Coronary artery (tissue), 2 donors: ENCODE measurements around the gene MED20.

Source experiments
- DNase-seq: peaks from one replicate; pipeline ENCODE4 v3.0.0-alpha.2; 2017; ENCODE audit warnings: low spot score
- H3K27ac ChIP-seq, 2 donors: fragments of 200-600 bp; sonication (generic); one replicate each; pipeline ENCODE4 v1.5.1; 2016 to 2019
- H3K4me3 ChIP-seq: fragments of 200-600 bp; sonication (generic); 2 replicates; pipeline ENCODE4 v1.5.1; 2016; ENCODE audit warnings: mild to moderate bottlenecking, moderate library complexity
- TF ChIP-seq, protein P1 (sequence below): fragments of 200-600 bp; sonication (generic); IDR thresholded peaks from one replicate; pipeline ENCODE4 v1.5.1; 2019; ENCODE audit warnings: antibody characterized with exemption

Gene MED20

DNA sequence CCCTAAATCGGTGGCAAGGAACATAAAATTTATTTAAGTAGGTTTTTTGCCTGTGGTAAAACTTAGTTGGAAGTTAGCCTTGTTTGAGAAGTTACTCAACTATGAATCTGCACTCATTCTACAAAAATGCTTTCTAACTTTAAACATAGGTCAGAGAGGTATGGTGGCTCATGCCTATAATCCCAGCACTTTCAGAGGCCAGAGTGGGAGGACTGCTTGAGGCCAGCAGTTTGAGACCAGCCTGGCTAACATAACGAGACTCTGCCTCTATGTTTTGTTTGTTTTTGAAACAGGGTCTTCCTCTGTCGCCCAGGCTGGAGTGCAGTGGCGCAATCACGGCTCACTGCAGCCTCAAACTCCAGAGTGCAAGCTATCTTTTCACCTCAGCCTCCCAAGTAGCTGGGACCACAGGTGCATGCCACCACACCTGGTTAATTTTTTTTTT is 42.0 kb downstream of the MED20 start:
- no peak for DNase-seq
- H3K4me3 ChIP-seq, result no peak overlapping the region
- TF ChIP-seq, protein P1, sequence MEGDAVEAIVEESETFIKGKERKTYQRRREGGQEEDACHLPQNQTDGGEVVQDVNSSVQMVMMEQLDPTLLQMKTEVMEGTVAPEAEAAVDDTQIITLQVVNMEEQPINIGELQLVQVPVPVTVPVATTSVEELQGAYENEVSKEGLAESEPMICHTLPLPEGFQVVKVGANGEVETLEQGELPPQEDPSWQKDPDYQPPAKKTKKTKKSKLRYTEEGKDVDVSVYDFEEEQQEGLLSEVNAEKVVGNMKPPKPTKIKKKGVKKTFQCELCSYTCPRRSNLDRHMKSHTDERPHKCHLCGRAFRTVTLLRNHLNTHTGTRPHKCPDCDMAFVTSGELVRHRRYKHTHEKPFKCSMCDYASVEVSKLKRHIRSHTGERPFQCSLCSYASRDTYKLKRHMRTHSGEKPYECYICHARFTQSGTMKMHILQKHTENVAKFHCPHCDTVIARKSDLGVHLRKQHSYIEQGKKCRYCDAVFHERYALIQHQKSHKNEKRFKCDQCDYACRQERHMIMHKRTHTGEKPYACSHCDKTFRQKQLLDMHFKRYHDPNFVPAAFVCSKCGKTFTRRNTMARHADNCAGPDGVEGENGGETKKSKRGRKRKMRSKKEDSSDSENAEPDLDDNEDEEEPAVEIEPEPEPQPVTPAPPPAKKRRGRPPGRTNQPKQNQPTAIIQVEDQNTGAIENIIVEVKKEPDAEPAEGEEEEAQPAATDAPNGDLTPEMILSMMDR, result no peak
- H3K27ac ChIP-seq, result no peak overlapping the region

DNA sequence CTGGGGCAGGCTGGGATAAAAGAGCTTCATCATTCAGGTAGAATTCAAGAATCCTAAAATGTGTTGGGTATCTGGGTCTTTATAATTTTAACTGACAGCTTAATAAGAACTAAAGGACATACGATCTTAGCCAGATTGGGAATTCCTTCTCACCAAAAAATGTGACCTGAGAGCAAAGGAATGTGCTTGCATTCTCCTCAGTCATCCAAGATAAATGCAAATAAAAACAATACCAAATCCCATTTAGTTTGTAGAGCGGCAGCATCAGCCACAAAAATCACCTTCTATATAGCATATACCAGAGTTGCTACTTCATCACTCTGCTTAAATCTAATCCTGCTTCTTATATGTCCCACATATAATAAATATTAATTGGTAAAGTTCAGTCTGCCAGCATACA is 42.7 kb downstream of the MED20 start:
- no peak for DNase-seq
- no peak overlapping the region for H3K4me3 ChIP-seq
- H3K27ac ChIP-seq, result no peak overlapping the region
- TF ChIP-seq, protein P1, result no peak

DNA sequence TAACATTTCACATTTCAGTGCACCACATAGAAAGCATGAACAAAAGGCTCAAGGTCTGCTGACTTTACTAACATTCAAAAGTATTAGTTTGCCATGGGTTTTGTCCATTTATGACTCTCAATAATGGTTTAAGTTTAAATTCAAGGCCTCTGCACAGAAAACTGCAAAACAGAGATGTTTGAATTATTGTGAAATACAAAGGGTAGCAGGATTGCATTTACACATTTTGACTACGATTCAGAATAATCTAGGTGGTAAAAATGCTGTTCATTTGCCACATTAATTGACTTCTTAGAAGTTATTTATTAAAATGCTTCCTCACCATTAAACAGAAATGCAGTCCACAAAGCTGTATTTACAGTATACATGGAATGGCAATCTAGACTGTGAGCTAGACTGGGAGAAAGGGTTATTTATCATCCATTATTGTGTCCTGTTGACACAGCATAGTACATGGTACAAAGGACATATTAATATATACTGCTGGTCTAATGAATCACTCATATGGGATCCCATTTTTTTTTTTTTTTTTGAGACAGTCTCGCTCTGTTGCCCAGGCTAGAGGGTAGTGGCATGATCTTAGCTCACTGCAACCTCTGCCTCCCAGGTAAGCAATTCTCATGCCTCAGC is 43.8 kb downstream of the MED20 start:
- Histone ChIP-seq H3K4me3 (no peak overlapping the region), H3K27ac (no peak overlapping the region)
- TF ChIP-seq, protein P1, result no peak
- no peak for DNase-seq

DNA sequence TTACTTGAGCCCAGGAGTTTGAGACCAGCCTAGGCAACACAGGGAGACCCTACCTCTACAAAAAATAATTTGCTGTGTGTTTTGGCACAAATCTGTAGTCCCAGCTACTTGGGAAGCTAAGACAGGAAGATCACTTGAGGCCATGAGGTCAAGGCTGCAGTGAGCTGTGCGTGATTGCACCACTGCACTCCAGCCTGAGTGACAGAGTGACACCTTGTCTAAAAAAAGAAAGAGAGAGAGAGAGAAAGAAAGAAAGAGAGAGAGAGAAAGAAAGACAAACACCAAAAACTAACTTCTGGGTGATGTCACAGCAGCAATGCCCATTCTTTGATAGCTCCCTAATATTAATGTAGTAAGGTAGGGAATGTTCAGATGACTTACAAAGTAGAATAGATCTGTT is 46.2 kb downstream of the MED20 start:
- no peak overlapping the region for H3K4me3 ChIP-seq
- TF ChIP-seq, protein P1, result no peak
- no peak for DNase-seq

DNA sequence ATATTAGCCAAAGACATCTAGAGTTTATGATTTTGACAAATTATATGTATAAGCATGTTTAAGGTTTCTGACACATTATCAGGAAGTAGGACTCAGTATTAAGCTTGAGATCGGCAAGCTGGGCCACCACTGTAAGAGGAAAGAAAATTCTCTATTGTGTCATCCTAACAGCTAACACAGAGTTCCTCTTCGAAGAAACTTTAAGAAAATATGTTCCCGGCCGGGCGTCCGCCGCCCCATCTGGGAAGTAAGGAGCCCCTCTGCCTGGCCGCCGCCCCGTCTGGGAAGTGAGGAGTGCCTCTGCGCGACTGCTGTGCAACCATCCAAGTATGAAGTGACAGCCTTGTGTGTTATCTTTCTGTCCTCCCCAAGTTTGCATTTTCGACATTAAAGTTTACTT is 48.8 kb downstream of the MED20 start:
- TF ChIP-seq, protein P1, result no peak
- H3K27ac ChIP-seq, result no peak overlapping the region
- no peak overlapping the region for H3K4me3 ChIP-seq
- no peak for DNase-seq

More for the DNA sequence above, 46.2 kb downstream of the MED20 start:
- H3K27ac ChIP-seq, result no peak overlapping the region

DNA sequence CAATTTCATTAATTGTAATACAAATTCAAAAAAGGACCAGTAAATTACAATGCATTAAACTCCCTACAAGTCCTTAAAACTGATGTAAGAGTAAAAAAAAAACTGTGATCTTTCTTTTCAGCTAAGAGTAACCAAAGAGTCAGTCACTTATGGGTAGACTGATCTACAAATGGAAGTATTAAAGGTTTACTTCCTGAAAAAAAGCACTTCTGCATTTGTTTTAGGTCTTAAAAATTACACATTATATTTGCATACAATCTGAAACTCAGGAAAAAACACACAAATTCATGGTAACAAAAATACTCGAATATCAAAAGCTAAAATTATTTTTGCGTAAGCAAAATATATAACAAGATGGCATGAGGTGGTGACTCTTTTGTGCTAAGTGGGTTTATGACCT is 49.2 kb downstream of the MED20 start:
- Histone ChIP-seq H3K4me3 (no peak overlapping the region), H3K27ac (no peak overlapping the region)
- TF ChIP-seq, protein P1, result no peak
- DNase-seq, result no peak

DNA sequence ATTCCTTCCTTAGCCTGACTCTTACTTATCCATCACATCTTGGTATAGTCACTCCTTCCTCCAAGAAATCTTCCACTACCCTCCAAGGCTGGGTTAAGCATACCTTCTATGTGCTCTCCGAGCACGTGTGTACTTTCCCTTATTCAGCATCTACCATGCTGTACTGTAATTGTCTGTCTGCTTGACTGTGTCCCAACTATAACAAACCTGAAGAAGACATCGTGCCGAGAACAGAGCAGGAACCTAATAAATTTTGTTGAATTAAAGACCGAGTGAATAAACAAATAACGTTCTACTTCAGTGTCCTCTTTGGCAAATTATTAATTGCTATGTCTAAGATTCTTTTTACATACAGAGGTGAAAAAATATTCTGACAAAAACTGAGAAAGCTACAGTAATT is 61.6 kb downstream of the MED20 start:
- no peak overlapping the region for H3K27ac ChIP-seq
- TF ChIP-seq, protein P1, result no peak
- no peak for DNase-seq
- H3K4me3 ChIP-seq, result no peak overlapping the region
